GM08714 (cell line): ENCODE measurements around the gene CEP68.

ENCODE experiments used
- H3K4me3 ChIP-seq: fragments of 200-500 bp; sonication (Bioruptor generic); 2 replicates; pipeline ENCODE4 v1.5.1; 2014; ENCODE audit warnings: mild to moderate bottlenecking, low read length, inconsistent platforms
- ZNF274 ChIP-seq: IDR thresholded peaks from 2 replicates; pipeline ENCODE4 v1.6.1; 2012; ENCODE audit warnings: mild to moderate bottlenecking, low read depth, low read length

CEP68 gene

DNA sequence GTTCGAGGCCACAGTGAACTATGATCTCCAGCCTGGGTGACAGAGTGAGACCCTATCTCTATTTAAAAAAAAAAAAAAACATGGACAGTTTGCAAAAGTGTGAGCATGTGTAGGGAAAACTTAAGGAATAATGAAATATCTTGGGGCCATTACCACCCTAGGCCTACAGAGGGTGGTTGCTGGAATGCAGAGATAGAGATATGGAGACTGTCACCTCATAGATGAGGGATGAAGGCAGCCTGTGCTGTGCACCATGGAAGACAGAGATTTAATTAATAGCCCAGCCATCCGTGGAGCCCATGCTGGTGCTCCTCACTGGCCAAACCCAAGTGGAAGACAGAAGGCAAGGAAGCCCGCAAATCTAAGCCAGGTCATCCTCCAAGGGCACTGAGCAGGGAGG is 16.6 kb upstream of the CEP68 start:
- no peak overlapping the region for H3K4me3 ChIP-seq
- no peak for TF ChIP-seq ZNF274

DNA sequence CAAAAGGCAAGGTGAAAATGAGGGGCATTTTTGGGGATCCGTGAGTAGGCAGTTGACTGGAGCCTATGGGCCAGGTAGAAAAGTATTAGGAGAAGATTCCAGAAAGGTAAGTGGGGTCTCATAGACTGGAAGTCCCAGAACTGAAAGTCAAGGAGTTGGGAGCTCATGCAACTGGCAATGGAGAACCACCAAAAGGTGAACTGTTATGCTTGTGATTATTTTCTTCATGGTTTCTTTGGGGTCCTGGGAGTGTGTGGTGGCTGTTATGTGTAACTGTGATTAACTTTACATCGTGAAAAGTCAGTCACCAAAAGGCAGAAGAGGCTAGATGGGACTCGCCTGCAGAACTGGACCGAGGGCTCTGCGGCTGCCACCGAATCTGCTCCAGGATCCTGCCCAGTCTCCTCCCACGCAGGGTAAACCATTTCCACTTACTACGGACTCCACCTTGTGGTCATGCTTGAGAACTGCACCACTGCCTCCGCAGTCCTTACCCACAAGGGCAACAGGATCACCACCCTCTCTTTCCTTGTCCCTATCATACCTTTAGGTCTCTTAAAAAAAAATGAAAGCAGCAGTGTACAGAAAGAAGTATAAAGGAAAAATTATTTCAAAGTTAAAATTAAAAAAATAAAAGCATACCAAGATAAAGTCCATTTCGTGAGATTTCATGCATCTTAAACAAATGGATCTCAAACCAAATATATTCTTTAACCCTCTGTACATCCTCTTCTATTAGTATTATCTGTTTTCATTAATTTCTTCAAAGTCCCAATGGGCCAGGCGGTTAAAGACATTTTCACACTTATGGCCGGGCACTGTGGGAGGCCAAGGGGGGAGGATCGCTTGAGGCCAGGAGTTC is 15.6 kb upstream of the CEP68 start:
- H3K4me3 ChIP-seq = no peak overlapping the region
- TF ChIP-seq ZNF274 = no peak

DNA sequence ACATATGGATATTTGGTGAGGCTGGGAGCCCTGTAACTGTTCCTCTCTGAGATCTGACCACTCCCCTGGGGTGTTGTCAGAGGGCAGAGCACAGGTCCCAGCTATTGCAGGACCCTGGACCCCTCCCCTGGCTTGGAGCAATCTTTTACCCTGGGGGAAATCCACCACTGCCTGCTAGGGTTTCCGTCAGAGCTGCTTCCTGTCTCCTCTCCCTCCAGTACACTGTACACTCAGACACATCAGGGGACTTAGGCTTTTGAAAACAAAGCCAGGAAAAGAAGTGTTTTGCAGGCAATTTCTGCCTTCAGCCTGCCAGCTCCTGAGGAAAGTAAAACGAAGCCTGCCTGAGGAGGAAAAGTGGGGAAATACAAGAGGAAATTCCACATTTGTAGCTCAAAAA is 13.2 kb upstream of the CEP68 start:
- no peak overlapping the region for H3K4me3 ChIP-seq
- TF ChIP-seq ZNF274 = no peak

DNA sequence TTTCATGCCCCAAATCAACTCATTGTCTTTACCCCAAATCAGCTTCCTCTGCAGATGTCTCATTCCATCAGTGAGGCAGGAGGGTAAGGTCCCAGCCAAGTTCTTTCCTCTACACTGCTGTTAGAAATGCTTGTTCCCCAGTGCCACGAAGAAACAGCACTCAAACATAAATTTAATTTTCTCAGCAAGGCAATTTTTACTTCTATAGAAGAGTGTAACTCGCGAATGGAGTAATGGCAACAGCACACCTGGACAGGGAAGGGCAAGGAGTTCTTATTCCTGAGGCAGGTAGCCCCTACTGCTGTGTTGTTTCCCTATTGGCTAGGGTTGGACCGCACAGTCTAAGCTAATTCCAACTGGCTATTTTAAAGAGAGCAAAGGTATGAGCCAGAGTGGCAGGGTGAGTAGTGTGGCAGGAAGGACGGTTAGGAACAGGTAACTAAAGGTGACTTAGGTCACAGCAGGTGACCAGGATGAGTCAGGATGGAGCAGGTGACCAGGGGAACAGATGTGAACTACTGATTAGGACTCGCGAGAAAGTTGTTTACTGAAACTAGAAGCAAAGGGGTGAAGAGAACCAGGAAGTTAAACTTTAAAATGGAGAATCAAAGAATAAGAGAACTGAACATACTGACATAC is 12.0 kb upstream of the CEP68 start:
- TF ChIP-seq ZNF274 = no peak
- H3K4me3 ChIP-seq = no peak overlapping the region

DNA sequence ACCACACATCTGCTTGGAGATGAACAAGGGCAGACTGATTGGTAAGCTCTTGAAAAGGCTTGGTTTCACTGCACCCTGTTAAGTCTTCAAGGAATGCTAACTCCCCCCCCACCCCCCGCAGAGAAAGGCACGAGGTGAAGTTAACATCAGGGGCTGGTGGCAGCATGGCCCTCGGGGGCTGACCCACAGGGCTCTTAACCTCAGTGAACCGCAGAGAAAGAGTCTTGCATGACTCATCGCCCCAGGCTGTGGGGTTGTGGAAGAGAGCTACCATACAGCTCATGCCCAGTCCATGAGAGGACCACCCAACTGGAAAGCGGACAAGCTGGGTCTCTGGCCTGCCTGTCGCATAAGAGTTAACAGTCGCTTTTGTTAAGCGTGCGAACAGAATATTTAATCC is 10.6 kb upstream of the CEP68 start:
- TF ChIP-seq ZNF274 = no peak
- no peak overlapping the region for H3K4me3 ChIP-seq

DNA sequence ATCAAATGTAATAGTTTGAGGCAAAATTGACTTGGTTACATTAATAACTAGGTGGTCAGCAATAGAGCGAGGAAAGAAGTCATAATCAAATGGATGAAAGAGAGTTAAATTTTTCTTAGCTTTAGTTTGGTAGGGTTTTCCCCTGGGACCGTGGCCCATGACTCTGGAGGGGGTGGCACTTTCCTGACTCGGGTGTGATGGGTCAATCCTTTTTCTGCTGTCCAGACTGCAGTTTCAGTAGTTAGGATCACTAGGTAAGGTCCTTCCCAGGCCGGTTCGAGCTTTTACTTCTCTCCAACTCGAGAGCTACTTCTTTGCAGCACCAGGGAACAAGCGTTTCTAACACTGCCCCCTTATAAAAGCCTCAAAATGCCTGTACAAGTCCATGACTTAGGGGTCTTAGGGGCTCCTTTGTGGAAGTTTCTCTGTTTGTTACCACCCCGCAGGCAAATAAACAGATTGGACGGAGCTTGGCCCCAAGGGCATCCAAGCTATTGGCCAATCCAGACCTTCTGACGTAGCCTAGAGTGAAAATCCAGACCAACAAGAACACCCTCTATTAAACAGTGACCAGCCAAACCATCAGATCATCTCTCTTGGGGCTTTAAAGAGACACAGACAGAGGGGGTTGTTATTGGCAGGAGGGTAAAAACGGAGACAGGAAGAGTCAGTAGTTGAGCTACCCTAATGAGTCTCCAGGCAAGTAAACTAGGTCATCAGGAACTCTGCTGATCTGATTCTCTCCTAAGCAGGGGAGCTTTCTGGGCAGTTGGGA is 9.4 kb upstream of the CEP68 start:
- no peak for TF ChIP-seq ZNF274
- no peak overlapping the region for H3K4me3 ChIP-seq

DNA sequence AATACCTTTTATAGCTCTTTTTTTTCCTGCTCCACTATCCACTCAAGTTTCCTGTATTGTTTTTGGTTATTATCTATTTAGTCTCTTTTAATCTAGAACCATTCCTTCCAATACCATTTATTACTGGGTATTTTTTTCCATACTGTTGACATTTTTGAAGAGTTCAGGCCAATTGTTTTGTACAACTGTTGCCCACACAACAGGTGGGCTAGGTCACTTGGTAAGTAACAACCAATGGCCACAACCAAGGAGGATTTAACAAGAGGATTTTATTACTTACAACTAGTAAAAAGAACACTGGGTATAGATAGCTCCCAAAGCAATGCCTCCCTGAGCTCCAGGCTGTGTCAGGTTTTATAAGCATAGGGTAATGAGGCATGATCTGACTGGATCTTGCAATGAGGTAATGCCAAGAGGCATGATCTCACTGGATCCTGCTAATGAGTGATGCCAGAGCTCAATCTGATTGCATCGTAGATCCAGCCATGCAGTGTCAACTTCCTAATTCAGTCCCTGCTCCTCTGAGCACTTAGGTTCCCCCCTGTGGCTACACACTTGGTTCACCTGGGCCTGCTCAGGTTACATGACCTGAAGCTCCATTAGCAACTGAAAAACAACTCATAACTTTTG is 7.1 kb upstream of the CEP68 start:
- no peak overlapping the region for H3K4me3 ChIP-seq
- no peak for TF ChIP-seq ZNF274

DNA sequence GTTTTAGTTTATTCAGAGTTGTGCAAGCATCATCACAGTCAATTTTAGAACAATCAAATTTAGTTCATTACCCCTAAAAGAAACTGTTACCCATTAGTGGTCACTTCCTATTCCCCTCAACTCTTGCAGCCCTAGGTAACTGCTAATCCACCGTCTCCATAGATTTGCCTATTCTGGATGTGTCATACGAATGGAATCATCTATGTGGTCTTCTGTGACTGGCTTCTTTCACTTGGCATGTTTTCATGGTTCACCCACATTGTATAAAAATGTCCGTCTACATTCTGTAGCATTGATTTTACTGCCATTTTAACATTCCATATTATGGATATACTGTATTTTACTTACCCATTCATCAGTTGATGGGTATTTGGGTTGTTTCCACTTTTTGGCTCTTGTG is 5.3 kb upstream of the CEP68 start:
- H3K4me3 ChIP-seq = no peak overlapping the region
- TF ChIP-seq ZNF274 = no peak

DNA sequence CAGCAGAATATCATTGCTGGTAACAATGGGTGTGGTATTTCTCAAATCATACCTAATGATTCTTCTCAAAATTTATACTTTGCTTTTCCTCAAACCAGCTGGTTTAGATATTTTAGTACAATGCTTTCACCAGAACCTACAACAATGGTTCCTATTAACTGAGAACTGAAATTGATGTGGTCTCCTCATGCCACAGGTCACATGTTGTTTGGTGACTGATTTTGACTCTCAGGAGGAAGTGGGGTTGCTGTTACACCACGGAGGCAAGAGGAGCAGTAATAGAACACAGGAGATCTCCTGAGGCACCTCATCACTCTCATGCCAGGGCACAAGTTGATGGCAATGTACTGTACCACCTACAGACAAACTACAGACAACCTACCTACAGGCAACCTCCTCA is 3.0 kb upstream of the CEP68 start:
- peak overlapping the region; percentile 33; the same call in 1 of the 2 replicates for H3K4me3 ChIP-seq
- no peak for TF ChIP-seq ZNF274

DNA sequence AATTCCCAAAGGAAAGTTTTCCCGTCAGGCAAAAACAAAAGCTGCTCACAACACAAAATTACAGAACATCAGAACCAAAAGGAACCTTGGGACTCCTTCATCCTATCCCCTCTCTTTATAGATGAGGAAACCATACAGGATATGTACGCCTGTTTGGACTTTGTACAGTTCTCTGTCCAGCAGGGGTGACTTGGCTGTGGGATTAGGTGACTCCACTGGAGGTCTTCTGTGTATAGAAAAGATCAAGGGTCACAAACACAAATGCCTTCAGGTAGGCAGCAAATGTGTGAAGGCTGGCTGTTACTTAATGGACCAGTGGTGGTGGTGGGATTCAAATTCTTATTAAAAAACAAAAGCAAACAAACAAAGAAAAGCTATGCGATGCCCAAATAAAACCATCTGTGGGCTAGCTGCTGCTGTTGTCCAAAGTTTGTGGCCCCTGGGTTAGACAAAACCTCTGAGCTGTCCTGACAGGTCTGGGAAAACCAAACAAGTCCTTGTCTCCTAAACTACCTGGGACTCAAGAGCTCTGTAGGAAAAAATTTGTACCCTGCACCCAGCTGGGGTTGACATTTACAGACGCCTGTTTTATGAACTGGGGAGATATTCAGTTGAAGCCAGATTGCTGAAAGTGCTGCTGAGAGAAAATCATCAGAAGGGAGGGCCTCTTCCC is 1.3 kb upstream of the CEP68 start:
- H3K4me3 ChIP-seq = no peak overlapping the region; the same call in 1 of the 2 replicates
- no peak for TF ChIP-seq ZNF274

DNA sequence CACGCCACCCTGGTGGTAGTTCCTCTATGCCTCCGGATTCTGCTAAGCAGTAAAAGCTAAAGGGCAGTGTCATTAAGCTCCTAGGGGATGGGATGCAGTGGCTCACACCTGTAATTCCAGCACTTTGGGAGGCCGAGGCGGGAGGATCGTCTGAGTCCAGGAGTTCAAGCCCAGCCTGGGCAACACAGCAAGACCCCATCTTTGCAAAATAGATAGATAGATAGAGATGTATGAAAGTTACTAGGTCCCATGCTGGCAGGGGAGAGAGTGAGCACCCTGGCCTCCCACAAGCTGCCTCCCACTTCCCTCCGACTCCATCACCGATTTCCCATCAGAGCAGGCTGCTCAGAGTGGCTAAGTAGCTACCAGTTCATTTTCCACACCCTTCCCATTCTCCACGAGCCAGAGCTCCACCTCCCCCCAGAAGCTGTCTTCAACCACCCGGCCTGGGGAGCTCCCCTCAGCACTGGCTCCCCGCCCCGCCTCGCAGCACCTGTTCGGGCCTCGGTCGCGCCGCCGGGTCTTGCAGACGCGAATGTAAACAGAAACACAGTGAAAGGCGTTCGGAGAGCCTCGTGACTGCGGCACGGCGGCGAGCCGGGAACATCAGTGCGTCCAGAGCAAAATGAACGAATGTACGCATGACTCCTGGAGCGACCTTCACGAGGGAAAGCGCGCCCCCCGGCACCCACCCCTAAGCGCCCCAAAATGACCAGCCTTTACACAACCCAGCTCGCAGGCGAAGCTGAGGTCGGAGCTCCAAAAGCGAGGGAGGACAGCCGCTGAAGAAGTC is 598 bp upstream of the CEP68 start:
- H3K4me3 ChIP-seq = peak overlapping the region; percentile 67; the same call in 1 of the 2 replicates
- TF ChIP-seq ZNF274 = no peak

DNA sequence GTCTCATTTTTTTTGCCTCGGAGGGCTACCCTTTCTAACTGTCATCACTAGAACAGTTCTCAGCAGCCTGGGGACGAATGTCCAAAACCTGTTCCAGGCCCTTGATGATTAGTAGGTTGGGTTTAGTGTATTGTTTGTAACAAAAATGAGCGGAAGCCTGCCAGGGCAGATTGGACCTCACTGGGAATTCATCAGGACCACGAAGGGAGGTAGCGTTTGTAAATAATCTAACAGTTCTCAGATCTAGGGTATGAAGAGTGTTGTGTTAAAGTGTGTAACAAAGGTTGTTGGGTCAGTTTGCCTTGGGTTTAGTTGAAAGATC is 799 bp downstream of the CEP68 start:
- H3K4me3 ChIP-seq = peak overlapping the region; percentile 82
- TF ChIP-seq ZNF274 = no peak
